C1 segment of cervical spinal cord (tissue), 14 donors: ENCODE measurements around the gene TNFRSF17.
"Not testable (repeated sequence)": the region's sequence is repeated elsewhere in the genome, so short reads cannot be mapped to it uniquely, and the experiment has no call there.

ENCODE experiments used
- DNase-seq, 14 donors: peaks; one replicate each; lab custom pipeline; 2025; lab: John Stamatoyannopoulos, UW

TNFRSF17 gene

DNA sequence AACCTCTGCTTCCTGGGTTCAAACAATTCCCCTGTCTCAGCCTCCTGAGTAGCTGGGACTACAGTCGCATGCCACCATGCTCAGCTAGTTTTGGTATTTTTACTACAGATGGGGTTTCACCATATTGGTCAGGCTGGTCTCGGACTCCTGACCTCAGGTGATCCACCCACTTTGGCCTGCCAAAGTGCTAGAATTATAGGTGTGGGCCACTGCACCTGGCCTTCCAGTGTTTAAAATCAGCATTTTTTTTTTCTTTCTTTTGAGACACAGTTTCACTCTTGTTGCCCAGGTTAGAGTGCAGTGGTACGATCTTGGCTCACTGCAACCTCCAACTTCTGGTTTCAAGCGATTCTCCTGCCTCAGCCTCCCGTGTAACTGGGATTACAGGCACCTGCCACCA is 5.3 kb downstream of the TNFRSF17 start:
- DNase-seq = not testable (repeated sequence)

DNA sequence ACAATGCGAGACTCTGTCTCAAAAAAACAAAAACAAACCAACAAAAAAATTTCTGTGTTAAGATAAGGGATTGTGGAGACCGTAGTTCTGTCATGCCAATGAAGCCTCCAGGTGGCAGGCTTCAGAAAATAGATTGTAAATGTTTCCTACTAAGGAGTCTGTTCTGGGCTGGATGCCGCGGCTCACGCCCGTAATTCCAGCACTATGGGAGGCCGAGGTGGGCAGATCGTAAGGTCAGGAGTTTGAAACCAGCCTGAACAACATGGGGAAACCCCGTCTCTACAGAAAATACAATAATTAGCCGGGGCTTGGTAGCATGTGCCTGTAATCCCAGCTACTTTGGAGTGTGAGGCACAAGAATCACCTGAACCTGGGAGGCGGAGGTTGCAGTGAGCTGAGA is 7.1 kb downstream of the TNFRSF17 start:
- no peak for DNase-seq

DNA sequence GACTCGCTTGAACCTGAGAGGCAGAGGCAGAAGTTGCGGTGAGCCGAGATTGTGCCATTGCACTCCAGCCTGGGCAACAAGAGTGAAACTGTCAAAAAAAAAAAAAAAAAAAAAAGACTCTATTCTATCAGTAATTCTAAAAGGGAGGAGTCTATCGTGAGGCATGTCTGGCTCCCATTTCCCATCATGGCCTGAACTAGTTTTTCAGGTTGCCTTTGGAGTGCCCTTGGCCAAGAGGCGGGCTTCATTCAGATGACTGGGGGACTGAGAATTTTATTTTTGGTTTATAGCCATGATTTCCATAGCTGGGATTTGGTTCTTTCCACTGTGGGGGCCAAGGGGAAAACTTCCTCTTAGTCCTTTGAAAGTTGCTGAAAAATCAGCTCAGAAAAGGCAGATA is 8.1 kb downstream of the TNFRSF17 start:
- DNase-seq = no peak

DNA sequence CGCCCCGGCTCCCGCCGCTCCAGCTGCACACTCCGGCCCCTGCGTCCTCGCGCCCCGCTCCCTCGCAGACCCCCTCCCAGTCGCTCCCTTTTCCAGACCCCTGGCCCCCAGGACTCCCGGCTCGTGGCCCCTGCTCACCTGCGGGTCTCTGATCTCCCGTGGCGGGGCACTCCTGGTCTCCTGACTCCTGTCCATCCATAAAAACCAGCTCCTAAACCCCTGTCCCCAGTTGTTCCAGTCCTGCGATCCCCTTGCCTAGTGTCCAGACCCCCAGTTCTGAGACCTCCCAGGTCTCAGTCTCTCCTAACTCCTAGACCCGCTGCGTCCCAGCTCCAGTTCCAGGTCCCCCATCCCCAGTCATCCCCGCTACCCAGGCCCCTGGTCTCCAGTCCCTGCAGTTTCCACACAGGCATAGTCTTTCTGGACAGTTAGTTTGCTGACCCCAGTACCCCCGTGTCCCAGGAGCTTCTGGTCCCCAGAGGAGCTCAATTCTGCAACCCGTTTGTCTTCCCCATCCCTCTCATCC is 11.9 kb downstream of the TNFRSF17 start:
- peak in 7 of 14 donors; percentile 36 to 68 (median 52) for DNase-seq

DNA sequence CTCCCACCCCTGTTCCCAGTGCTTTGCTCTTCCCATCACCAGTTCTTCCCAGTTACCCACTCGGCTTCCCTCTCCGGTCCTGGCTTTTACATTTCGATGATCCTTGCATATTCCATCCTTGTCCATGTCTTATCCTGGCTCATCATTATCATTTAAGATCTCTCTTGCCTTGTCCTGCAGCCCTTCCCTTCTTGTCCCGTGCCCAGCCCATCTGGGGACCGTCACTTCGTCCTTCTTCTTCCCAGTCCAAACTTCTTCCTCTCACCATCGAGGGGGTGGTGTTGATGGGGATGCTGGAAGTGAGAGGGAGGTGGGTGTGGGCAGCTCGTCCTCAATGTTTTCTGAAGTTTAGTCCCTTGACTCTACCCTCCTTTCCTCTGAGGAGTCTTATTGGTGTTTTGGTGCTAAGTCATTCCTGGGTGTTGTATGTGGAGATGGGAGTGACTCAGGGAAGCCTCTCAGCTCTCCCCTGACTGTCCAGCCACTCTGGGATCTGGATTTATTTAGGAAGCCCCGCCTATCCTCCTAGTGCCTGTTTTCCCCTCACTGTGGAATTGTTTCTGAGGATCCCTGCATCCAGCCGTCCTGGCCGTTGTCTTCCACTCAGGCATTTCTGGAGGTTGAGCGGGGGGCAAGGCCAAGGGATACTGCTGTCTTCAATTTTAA is 12.5 kb downstream of the TNFRSF17 start:
- DNase-seq = peak in 5 of 14 donors; percentile 18 to 46 (median 35)

DNA sequence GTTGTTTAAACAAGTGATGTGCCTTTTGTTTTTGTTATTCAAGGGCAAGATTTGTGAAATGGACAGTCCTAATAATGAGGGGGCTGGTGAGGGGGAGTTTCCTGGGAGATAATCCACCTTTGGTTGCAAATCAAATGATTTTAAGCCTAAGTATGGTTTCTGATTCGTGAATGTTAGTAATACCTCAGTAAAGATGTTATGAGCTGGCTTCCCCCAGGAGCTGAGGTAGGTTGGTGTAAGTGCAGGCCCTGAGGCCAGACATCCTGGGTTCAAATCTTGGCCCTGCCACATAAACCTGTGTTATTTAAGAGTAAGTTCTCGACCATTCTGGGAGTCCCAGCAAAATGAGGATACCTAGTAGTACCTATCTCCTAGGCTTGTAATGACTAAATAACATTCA is 13.1 kb downstream of the TNFRSF17 start:
- peak in 1 of 14 donors; percentile 1 for DNase-seq

DNA sequence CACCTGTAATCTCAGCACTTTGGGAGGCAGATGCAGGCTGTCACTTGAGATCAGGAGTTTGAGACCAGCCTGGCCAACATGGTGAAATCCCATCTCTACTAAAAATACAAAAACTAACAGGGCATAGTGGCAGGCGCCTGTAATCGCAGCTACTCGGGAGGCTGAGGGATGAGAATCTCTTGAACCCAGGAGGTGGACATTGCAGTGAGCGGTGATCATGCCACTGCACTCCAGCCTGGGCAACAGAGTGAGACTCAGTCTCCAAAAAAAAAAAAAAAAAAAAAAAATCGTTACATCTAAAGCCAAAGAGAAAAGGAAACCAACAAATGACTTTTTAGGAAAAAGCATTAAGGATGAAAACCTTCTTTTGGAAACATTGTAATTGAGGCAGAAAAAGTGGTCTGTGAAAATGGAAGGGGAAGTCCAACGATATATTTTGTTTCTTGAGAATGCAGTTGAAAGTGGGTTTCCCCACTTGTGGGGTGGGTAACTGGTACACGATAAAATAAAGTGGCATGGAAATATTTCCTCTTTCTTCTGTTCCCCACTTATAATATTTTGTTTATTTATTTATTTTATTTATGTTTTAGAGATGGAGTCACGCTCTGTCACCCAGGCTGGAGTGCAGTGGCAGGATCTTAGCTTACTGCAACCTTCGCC is 14.1 kb downstream of the TNFRSF17 start:
- DNase-seq = no peak

DNA sequence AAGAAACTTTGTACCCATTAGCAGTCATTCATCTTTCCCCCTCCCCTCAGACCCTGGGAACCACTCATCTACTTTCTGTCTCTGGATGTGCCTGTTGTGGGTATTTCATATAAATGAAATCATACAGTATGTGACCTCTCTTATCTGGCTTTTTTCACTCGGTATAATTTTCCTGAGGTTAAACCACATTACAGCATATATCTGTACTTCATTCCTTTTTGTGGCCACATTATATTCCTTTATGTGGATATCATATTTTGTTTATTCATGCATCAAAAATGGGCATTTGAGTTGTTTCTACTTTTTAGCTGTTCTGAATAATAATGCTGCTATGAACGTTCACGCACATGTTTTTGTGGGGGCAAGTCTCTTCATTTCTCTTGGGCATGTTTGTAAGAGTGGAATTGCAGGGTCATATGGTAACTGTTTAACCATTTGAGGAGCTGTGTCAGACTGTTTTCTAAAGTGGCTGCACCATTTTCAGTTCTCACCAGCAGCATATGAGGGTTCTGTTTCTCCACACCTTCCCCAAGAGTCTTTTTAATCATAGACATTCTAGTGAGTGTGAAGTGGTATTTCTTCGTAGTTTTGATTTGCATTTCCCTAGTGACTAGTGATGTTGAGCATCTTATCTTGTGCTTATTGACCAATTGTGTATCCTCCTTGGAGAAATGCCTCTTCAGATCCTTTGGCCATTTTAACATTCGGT is 15.3 kb downstream of the TNFRSF17 start:
- no peak for DNase-seq

DNA sequence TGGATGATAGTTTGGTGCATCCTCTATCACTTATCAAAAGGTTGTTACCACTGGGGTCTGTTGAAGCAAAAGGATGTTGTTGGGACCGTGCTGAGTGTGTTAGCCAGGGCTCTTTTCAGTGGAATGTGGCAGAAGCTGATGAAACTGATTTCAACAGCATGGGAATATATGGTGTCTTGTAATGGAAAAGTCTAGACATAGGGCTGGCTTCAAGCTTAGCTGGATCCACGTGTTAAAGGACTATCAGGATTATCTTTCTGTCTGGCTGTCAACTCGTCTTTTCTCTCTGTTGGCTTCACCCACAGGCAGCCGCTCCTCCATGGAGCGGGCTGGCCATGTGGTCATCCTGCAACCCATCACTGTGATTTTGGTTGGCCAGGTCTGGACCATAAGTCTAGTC is 20.2 kb downstream of the TNFRSF17 start:
- no peak for DNase-seq

DNA sequence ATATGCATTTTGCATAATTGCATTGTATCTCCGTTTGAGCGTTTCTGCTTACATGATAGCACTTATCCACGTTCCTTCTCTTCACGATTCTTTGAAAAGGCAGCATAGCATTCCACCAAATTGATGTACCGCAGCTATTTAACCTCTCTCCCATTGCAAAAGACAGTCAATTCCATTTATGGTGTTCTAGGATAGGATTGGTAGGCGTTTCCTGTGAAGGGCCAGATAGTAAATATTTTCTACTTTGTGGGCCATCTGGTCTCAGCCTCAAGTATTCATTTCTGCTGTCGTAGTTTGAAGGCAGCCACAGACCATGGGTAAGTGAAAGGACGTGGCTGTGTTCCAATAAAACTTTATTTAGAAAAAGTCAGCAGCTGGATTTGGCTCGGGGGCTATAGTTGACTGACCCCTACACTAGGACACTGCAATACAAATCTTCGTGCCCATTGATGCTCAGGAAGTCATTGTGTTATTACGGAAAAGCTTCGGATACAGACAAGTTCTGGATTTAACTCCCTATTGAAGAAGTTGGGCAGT is 21.6 kb downstream of the TNFRSF17 start:
- no peak for DNase-seq

DNA sequence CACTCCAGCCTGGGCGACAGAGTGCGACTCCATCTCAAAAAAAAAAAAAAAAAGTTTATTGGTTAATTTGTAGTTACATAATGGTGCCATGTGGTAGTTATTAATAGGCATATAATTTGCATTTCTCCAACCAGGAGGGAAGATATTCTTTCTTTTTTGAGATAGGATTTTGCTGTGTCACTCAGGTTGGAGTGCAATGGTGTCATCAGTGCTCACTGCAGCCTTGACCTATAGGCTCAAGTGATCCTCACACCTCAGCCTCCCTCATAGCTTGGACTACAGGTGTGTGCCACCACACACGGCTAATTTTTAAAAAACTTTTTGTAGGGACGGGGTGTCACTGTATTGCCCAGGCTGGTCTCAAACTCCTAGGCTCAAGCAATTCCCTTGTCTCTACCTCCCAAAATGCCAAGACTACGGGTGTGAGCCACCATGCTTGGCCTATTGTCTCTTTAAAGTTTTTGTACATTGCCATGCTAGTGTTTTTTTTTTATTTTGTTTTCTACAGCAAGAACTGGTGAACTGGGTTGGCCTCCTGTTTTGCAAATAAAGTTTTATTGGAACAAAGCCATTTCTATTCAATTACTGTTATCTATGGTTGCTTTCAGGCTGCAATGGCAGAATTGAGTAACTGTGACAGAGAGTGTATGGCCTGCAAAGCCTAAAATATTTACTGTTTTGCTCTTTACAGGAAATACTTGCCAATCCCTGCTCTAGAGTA is 23.4 kb downstream of the TNFRSF17 start:
- DNase-seq = no peak

DNA sequence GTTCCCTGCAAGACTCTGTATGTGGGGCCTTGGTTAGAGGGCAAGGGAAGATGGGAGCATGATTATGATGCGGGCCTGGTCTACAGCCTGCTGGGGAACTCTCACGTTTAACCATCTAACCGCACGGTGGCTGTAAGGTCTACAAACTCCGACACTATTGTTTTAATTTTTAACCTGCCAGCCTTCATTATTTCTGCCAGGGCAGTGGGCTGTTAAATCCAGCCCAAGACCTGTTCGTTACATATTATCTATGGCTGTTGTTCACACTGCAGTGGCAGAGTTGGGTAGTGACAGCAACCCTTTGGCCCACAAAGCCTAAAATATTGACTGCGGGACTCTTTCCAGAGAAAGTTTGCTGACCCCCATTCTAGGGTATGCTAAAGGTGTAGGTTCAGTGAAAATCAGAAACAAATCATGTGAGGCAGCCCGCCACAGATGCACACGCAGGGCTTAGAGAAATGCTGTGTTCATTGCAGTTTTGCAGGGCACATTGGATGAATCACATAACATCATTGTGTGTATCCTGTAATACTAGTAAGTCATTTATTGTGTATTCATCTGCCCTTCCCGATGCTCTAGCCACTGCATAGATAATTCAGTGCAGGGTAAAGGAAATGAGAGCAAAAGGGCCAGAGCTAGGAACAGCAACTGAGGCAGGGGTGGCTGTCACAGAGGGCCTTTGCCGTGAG is 25.8 kb downstream of the TNFRSF17 start:
- peak in 3 of 14 donors; percentile 6 to 42 (median 20) for DNase-seq

DNA sequence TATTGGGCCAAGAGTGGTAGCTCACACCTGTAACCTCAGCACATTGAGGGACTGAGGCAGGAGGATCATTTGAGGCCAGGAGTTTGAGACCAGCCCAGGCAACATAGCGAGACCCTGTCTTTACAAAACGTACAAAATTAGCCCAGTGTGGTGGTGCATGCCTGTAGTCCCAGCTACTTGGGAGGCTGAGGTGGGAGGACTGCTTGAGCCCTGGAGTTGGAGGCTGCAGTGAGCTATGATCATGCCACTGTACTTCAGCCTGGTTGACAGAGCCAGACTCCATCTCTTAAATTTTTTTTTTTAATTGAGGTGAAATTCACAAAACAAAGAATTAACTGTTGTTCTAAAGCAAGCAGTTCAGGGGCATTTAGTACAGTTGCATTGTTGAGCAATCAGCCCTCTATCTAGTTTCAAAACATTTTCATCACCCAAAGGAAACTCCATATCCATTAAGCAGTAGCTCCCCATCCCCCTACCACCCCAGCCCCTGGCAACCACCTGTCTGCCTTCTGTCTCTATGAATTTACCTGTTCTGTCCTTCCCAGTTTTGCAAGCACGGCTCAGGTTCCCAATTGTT is 27.1 kb downstream of the TNFRSF17 start:
- no peak for DNase-seq

DNA sequence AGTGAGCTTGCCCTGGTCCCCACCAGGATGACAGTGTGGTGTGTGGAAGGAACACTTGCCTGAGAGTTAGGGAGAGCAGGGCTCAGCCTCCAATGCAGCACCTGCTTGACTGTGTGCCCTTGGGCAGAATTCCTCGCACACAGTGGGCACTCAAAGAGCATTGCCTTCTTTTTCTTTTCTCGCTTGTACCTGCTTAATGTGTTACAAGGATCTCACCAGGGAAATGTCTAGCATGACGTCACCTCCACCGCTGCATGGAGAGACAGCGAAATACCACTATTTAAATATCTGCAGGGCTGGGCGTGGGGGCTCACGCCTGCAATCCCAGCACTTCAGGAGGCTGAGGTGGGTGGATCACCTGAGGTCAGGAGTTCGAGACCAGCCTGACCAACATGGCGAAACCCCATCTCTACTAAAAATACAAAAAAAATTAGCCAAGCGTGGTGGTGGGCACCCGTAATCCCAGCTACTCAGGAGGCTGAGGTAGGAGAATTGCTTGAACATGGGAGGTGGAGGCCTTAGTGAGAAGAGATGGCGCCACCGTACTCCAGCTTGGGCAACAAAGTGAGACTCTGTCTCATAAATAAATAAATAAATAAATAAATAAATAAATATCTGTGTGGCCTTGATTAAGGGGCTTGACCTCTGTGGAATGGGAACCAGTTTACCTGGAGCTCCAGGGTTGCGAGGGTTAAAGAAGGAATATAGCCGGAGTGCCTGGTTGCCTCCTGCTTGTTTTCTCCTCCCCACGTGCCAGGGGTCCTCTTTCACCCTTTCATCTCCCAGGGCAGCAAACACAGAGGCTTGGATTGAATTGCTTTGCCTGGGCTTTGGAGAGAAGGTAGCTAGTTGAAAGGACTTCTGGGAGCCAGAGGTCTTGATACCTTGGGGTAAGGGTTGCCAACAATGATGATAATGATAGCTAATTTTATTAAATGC is 27.8 kb downstream of the TNFRSF17 start:
- DNase-seq = no peak

DNA sequence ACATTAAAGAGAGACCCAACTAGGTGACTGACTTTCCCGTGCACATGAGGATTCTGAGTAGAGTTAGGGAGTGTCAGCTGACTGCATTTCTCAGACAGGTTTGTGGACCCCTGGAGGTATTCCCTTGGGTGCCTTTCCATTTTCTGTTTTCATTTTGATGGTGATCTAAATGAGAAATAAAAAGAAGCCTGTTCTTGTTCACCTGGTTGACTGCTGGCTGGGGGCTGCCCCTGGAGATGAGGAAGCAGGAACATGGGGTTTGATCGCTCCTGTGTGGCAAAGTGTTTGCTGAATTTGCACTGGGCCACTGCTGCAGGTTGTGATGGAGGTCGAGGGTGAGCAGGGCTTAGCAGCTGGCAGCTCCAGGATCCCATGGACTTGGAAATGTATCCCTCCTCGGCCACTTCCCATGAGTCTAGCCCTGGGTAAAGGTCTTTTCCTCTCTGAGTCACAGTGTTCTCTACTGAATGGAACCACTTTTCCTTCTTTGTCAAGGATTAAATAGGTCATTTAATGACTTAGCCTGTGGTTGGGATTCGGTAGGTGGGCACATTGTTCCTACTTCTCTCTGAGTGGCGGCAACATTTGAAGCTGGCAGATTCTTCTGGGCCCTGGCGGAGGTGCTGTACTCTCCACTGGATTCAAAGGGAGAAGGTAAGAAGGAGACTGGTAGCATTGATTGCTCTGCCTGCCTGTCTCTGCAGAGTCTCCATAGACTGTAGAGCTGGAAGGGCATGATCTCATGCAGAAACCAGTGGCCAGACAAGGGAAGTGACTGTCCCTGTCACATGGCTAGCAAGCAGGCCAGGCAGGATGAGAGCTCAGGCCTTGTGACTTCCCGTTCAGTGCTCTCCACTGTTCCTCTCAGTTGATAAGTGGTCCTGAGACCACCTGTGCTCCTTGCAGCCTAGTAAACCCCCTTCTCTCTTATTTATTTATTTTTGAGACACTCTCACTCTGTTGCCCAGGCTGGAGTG is 29.4 kb downstream of the TNFRSF17 start:
- DNase-seq = peak in 11 of 14 donors; percentile 20 to 82 (median 63)

DNA sequence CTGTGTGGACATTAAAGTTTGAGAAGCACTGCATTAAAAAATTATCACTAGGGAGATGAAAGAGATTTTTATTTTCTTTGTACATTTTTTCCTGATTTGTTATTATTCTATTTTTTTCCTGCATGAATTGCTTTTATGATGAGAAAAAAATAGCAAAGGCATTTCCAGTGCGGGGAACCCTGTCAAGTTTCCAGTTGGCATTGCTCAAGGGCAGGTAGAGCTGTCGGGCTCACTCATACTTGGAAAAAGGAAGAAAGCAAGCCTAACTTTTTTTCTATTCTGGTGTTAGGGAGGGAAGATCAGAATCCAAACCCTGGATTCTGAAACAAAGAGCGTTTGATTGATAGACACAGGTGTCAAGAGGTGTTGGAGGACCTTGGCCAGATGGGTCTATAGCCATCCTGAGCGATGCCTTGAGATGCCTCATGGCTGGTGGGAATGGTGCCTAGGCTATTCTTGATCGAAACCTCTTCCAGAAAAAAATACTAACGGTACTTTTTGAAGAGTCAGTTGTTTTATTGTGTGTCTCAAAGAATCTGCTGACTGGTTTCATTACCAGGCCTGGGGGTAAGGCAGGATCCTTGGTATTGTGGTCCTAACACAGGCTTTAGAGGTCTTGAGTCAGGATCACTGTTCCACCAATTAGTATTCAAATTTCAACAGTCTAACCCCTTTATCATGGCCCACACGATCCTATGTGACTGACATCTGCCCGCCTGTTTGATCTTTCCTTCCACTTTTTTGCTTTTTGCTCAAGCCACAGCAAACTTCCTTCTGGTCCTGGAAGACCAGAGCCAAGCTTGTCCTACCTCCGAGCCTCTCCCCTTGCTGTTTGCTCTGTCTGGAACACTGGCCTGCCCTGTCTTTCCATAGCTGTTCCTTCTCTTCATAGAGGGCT is 31.7 kb downstream of the TNFRSF17 start:
- DNase-seq = peak in 1 of 14 donors; percentile 8

DNA sequence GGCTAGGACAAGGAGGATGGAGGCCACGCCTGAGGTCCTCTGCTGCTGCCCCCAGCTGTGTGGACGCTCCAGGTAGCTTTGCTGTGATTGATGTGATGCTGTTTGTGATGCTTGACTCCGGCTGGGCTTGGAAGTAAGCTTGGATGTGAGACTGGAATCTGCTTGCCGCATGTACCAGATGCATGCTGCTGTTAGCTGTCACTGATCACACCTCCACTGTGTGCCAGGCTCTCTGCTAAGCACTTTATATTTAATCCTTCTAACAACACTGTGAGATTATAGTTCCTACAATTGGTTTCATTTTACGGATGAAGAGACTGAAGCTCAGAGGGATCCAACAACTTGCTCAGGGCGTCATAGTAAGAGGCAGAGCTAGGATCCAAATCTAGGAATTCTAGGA is 35.0 kb downstream of the TNFRSF17 start:
- no peak for DNase-seq
